Mesenteric fat pad (tissue), 1 donor: Measurements from ENCODE around the gene TMCO2. TPM values are rescaled to one million over a fixed set of nuclear protein-coding genes. Genes with fewer than 3 reads are reported as not detected.
"Not testable (repeated sequence)": the region's sequence is repeated elsewhere in the genome, so short reads cannot be mapped to it uniquely, and the experiment has no call there.

ENCODE experiments used
- DNase-seq: peaks from one replicate; pipeline ENCODE4 v3.0.0-alpha.2; 2020; ENCODE audit warnings: low spot score
- long read RNA-seq: library from polyadenylated mRNA; unstranded; transcript quantifications from one replicate; pipeline ENCODE4 v2.0.0, GENCODE V29; 2020
- total RNA-seq: library from RNA; stranded (reverse); fragmentation: NEBNext Ultra II Directional; extraction: Animal tissue kit (Norgen Biotek cat#: 25700); gene quantifications from one replicate; pipeline ENCODE4 v1.2.1, GENCODE V29; 2021
- donor health status: DM: yes; HTN: yes; CAD: no.

The TMCO2 gene
- total RNA-seq: not detected
- long read RNA-seq: 0 reads

- no peak for DNase-seq
Observed at GRCh38 chr1:40247655-40248054, at the start of gene TMCO2. TSS of gene TMCO2 (plus strand) at chr1:40247937. CDS start at chr1:40247994, 57 bp downstream.

DNA sequence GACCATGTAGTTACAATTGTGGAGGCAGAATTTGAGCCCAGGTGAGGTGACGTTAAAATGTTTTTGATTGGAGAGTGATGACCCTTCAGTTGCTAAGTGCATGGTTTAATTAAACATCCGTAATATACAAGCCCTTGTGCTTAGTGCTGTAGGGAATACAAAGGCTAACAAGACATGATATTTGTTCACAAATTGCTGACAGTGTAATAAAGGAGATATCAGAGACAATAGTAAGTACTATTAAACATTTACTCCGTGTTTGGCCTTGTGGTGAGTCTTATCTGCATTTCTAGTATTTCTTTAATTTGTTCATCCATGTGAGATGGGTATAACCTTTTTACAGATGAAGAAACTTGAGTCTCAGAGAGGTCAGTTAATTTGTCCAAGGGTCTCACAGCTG, 48.6 kb upstream of the TMCO2 start:
- DNase-seq: no peak

DNA sequence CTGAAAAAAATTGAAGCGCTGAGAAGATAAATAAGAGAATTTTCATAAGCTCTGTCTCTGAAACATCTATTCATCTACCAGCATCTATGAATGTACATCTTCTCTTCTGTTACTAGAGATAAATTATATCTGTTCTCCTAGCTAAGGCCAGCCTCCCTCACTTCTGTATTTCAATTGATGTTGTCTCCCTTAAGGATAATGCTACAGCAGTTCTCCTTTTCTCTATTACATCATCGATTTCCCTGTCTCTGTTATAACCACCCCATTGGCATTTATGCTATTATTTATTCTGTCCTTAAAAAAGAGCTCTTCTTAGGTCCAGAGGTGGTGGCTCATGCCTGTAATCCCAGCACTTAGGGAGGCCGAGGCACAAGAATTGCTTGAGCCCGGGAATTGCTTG, 42.9 kb upstream of the TMCO2 start:
- DNase-seq: no peak

- DNase-seq: no peak
Observed at GRCh38 chr1:40210511-40211204, 37.1 kb upstream of the TMCO2 start.

- no peak for DNase-seq
Observed at GRCh38 chr1:40218333-40218732, 29.4 kb upstream of the TMCO2 start.

GRCh38 chr1:40221471-40221905, 26.2 kb upstream of the TMCO2 start:
- not testable (repeated sequence) for DNase-seq

DNA sequence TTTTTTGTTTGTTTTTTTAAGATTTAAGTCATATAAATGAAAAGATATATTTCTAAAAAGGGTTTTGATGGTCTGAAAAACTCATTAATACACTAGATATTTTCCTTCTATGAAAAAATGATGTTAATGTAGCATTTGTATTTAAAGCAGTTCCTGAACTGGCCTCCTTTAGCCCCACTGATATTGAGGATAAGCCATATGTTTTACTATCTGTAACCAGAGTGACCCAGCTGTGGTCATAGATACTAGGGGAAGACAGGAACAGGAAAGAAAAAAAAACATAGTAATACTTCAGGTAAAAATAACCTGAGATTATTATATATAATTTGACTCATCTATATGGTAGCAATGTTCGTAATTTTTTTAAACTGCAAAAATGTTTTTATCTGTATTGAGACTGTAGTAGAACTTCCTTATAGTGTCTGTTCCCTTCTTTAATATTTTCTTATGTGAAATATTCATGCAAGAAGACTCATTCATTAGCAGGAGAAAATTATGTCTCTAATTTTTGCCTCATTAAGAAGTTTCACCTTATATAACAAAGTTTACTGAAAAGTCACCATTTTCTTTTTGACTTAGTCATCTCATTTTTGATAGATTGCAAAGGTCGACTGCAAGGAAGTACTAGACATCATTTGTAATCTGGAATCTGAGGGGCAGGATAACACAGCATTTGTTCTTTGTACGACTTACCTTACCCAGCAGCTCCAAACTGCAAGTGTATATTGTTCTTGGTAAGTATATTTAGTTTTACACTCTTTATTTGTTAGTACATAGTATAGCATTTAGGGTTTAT, 25.6 kb upstream of the TMCO2 start:
- no peak for DNase-seq

DNA sequence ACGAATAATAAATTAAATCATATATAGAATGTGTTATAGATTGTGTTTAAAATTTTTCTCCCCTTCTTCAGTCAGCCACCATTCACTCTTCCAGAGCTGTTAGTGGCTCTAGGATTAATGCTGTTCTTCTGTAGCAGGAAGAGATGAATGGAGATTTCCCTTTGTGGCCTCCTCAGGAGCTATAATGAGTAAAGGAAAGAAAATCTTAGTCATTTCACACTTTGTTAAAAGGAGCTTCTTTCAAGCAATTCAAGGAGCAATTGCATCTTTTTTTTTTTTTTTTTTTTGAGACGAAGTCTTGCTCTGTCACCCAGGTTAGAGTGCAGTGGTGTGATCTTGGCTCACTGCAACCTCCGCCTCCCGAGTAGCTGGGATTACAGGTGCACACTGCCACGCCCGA, 23.7 kb upstream of the TMCO2 start:
- no peak for DNase-seq

- DNase-seq: no peak
Observed at GRCh38 chr1:40226192-40226591, 21.5 kb upstream of the TMCO2 start.

GRCh38 chr1:40232444-40232843, 15.3 kb upstream of the TMCO2 start:
- DNase-seq: no peak

DNA sequence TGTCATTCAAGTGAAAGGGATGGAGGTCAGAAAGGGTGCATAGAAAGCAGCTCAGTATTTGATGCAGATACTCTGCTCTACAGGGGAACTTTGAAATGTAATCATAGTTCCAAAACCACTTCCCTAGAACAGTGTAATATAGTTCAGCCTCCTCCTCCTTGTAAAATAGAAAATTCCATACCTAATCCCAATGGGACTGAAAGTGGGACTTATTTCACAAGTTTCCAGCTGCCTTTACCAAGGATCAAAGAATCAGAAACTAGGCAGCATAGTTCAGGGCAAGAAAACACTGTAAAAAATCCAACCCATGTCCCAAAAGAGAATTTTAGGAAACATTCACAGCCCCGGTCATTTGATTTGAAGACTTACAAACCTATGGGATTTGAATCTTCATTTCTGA, 8.1 kb upstream of the TMCO2 start:
- no peak for DNase-seq

GRCh38 chr1:40240390-40240789, 7.3 kb upstream of the TMCO2 start:
- DNase-seq: no peak

GRCh38 chr1:40241362-40241761, 6.4 kb upstream of the TMCO2 start:
- no peak for DNase-seq

- DNase-seq: no peak
Observed at GRCh38 chr1:40243351-40243750, 4.4 kb upstream of the TMCO2 start.

DNA sequence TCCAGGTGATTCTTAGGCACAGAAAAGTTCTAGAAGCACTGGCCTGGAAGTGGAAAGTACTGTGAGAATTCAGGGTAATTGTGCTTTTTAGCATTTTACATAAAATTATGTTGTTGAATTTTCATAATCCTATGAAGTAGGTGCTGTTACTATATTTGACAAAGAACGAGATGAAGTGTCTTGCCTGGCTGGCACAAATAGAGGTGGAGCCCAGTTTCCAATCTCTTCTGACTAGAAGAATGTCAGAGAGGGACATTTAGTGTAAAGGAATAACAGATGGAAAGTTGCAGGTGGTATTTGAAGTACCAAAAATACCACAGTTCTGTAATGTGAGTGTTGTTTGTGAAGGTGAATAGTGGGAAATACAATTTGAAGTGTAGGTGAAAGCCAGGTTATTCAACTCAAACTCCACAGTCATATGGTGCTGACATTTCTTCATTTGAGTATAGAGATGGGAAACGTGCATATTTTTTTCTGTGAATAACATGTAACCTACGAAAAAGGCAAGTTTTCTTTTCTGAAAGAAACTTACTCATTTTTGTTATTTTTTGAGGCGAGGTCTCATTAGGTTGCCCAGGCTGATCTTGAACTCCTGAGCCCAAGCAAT, 3.5 kb upstream of the TMCO2 start:
- DNase-seq: no peak

- no peak for DNase-seq
Observed at GRCh38 chr1:40245686-40246085, 2.1 kb upstream of the TMCO2 start.

DNA sequence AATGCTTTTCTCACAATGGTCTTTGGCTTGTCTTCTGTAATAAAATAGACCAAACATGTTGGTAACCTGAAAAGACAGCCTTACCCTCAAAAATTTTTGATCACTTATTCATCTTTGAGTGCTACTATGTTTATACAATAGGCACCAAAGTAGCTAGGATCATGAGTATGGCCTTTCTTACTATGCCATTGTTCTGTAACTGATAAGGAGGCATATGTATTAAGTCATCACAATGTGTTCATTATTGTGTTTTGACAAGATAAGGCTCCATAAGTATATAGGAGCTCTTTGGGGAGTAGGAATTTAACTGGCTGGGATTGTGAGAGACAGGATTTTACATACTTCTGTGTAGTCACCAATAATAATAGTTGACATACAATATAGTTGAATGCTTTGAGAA, 675 bp downstream of the TMCO2 start:
- DNase-seq: no peak

GRCh38 chr1:40251456-40251855, 3.7 kb downstream of the TMCO2 start:
- DNase-seq: no peak

GRCh38 chr1:40252601-40253000, 4.9 kb downstream of the TMCO2 start:
- DNase-seq: no peak

- DNase-seq: no peak
Observed at GRCh38 chr1:40255231-40255630, 7.5 kb downstream of the TMCO2 start.

GRCh38 chr1:40256401-40257084, 8.8 kb downstream of the TMCO2 start:
- DNase-seq: no peak

DNA sequence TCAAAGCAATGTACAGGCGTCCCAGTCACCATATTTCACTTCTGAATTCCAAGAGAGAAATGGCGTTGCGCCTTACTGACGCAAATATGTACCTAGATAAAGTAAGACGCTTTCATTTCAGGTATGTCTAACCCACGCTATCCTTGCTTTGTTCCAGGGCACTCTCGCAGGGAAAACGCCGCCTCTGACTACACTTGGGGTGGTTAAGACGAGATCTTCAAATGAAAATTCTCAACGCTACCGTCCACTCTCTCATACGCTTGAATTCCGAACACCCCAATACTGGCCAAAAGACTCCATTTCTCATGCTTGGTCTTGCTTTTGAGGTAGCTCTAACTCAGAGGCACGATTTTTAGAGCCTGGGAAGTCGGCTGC, 9.6 kb downstream of the TMCO2 start:
- no peak for DNase-seq
